SK-N-SH (cell line): ENCODE results near the gene DUS3L. TPM values are rescaled to one million over a fixed set of nuclear protein-coding genes. Genes with fewer than 3 reads are reported as not detected.
A peak's percentile ranks its signal among the peaks of the same experiment; 100 is the strongest.

Source experiments
- CTCF ChIA-PET: fragments of 300-600, 350-600 bp; formaldehyde crosslinking; extraction: SDS; loops from one replicate; lab custom pipeline; 2021; lab: Yijun Ruan, JAX
- POLR2A ChIA-PET: fragments of 350-600 bp; sonication (Branson Sonifier 250); formaldehyde crosslinking; extraction: SDS; loops from one replicate; lab custom pipeline; 2020; ENCODE audit warnings: antibody characterized with exemption, inconsistent platforms; lab: Yijun Ruan, JAX
- DNase-seq: peaks from one replicate; pipeline ENCODE4 v3.0.0; 2012
- H2AFZ ChIP-seq: fragments of 200-600 bp; sonication (generic); 2 replicates; pipeline ENCODE4 v1.8.1; 2016; ENCODE audit warnings: antibody characterized with exemption, mild to moderate bottlenecking, low read depth
- H3F3A ChIP-seq: fragments of 200-600 bp; sonication (generic); replicated peaks from 2 replicates; pipeline ENCODE3; 2016; ENCODE audit warnings: antibody characterized with exemption, mild to moderate bottlenecking; ENCODE audit not compliant: insufficient read depth
- H3K27ac ChIP-seq, 2 experiments: fragments of 200-500 bp in 1 of 2; fragments of 200-600 bp in 1 of 2; sonication (Bioruptor generic) in 1 of 2; sonication (generic), shearing (Covaris generic) in 1 of 2; 2 replicates each; pipeline versions ENCODE4 v1.5.1 to v1.6.1; 2014 to 2016; ENCODE audit warnings: low read depth in 2 of 2, inconsistent platforms in 1 of 2, low read length in 1 of 2, mild to moderate bottlenecking in 1 of 2, mixed read lengths in 1 of 2
- H3K27me3 ChIP-seq: fragments of 200-600 bp; sonication (generic), shearing (Covaris generic); 2 replicates; pipeline ENCODE4 v1.6.1; 2016; ENCODE audit warnings: mixed run types; ENCODE audit not compliant: insufficient read depth
- H3K36me3 ChIP-seq, 2 experiments: fragments of 200-500 bp in 1 of 2; fragments of 200-600 bp in 1 of 2; sonication (Bioruptor generic) in 1 of 2; sonication (generic) in 1 of 2; replicated peaks in 1 of 2; 2 replicates each; pipeline versions ENCODE3 to v1.5.1; 2014 to 2016; ENCODE audit warnings: low read length in 1 of 2, mild to moderate bottlenecking in 1 of 2; ENCODE audit not compliant: insufficient read depth in 2 of 2, control insufficient read depth in 1 of 2
- H3K4me1 ChIP-seq, 2 experiments: fragments of 200-500 bp in 1 of 2; fragments of 200-600 bp in 1 of 2; sonication (Bioruptor generic) in 1 of 2; sonication (generic), shearing (Covaris generic) in 1 of 2; 2 replicates each; pipeline versions ENCODE4 v1.5.1 to v1.6.1; 2014 to 2016; ENCODE audit warnings: low read depth in 1 of 2, low read length in 1 of 2, mixed run types in 1 of 2; ENCODE audit not compliant: insufficient read depth in 2 of 2, control insufficient read depth in 1 of 2
- H3K4me2 ChIP-seq: fragments of 200-600 bp; sonication (generic), shearing (Covaris generic); 2 replicates; pipeline ENCODE4 v1.6.1; 2017; ENCODE audit warnings: mixed run types
- H3K4me3 ChIP-seq, 2 experiments: fragments of 200-500 bp in 1 of 2; fragments of 200-600 bp in 1 of 2; sonication (Bioruptor generic) in 1 of 2; sonication (generic), shearing (Covaris generic) in 1 of 2; 2 replicates each; pipeline versions ENCODE4 v1.5.1 to v1.8.1; 2014 to 2016; ENCODE audit warnings: low read depth in 2 of 2, inconsistent platforms in 1 of 2, low read length in 1 of 2, mild to moderate bottlenecking in 1 of 2, mixed read lengths in 1 of 2, moderate library complexity in 1 of 2
- H3K79me2 ChIP-seq: fragments of 200-600 bp; sonication (generic); 2 replicates; pipeline ENCODE4 v1.8.1; 2017; ENCODE audit warnings: mild to moderate bottlenecking; ENCODE audit not compliant: insufficient read depth
- H3K9ac ChIP-seq: fragments of 200-600 bp; sonication (generic); 2 replicates; pipeline ENCODE4 v1.6.1; 2017; ENCODE audit warnings: mixed run types
- H3K9me2 ChIP-seq: fragments of 200-600 bp; sonication (generic); 2 replicates; pipeline ENCODE4 v1.6.1; 2017; ENCODE audit warnings: mixed run types
- H3K9me3 ChIP-seq: fragments of 200-600 bp; sonication (generic); 2 replicates; pipeline ENCODE4 v1.6.1; 2017; ENCODE audit warnings: mixed run types, mild to moderate bottlenecking, moderate library complexity
- H4K20me1 ChIP-seq: fragments of 200-600 bp; sonication (generic); 2 replicates; pipeline ENCODE4 v1.6.1; 2017; ENCODE audit warnings: mild to moderate bottlenecking, mixed run types; ENCODE audit not compliant: insufficient read depth
- ELF1 ChIP-seq: IDR thresholded peaks from 2 replicates; pipeline ENCODE4 v1.4.0; 2012
- EZH2phosphoT487 ChIP-seq: fragments of 200-600 bp; sonication (generic); IDR thresholded peaks from 2 replicates; pipeline ENCODE4 v1.6.1; 2017; ENCODE audit warnings: low read depth, mixed run types, mild to moderate bottlenecking, antibody characterized with exemption, moderate library complexity, borderline replicate concordance
- FOSL2 ChIP-seq: IDR thresholded peaks from 2 replicates; pipeline ENCODE4 v1.4.0; 2012; ENCODE audit warnings: low read depth, mild to moderate bottlenecking, moderate library complexity, borderline replicate concordance
- FOXJ3 ChIP-seq: sonication (generic); formaldehyde crosslinking; IDR thresholded peaks from 2 replicates; pipeline ENCODE4 v1.5.1; 2020; ENCODE audit warnings: mild to moderate bottlenecking, missing genetic modification reagents
- FOXM1 ChIP-seq: IDR thresholded peaks from 2 replicates; pipeline ENCODE4 v1.4.0; 2012; ENCODE audit warnings: low read depth, mild to moderate bottlenecking
- GATA2 ChIP-seq: sonication (generic); formaldehyde crosslinking; IDR thresholded peaks from 2 replicates; pipeline ENCODE4 v1.5.0; 2020; ENCODE audit warnings: mild to moderate bottlenecking, missing genetic modification reagents
- IRF3 ChIP-seq: fragments of 150-350 bp; IDR thresholded peaks from 2 replicates; pipeline ENCODE4 v1.6.1; 2016; ENCODE audit warnings: mild to moderate bottlenecking, low read depth, low read length
- JUND ChIP-seq: IDR thresholded peaks from 2 replicates; pipeline ENCODE4 v1.4.0; 2012
- MAX ChIP-seq: IDR thresholded peaks from 2 replicates; pipeline ENCODE4 v1.4.0; 2012; ENCODE audit warnings: low read depth
- NFIC ChIP-seq: IDR thresholded peaks from 2 replicates; pipeline ENCODE4 v1.4.0; 2012; ENCODE audit warnings: borderline replicate concordance
- PBX3 ChIP-seq: IDR thresholded peaks from 2 replicates; pipeline ENCODE4; 2012
- POLR2AphosphoS5 ChIP-seq: IDR thresholded peaks from 2 replicates; pipeline ENCODE4 v1.6.1; 2012; ENCODE audit warnings: low read depth, low read length
- RCOR1 ChIP-seq: fragments of 150-350 bp; IDR thresholded peaks from 2 replicates; pipeline ENCODE4 v1.6.1; 2017; ENCODE audit warnings: antibody characterized with exemption, low read length
- SMC3 ChIP-seq: IDR thresholded peaks from 2 replicates; pipeline ENCODE4 v1.6.1; 2012; ENCODE audit warnings: low read depth, low read length, improper control_type of control experiment
- TAF1 ChIP-seq: IDR thresholded peaks from 2 replicates; pipeline ENCODE4 v1.6.1; 2012; ENCODE audit warnings: low read depth, mild to moderate bottlenecking, low read length, moderate library complexity, borderline replicate concordance
- TEAD4 ChIP-seq: IDR thresholded peaks from 2 replicates; pipeline ENCODE4 v1.4.0; 2012; ENCODE audit warnings: mild to moderate bottlenecking, borderline replicate concordance; ENCODE audit not compliant: insufficient read depth
- USF2 ChIP-seq: fragments of 150-350 bp; IDR thresholded peaks from 2 replicates; pipeline ENCODE4 v1.6.1; 2017; ENCODE audit warnings: antibody characterized with exemption, low read length, low read depth, borderline replicate concordance
- YY1 ChIP-seq: IDR thresholded peaks from 2 replicates; pipeline ENCODE4 v1.4.0; 2012; ENCODE audit warnings: low read depth, mild to moderate bottlenecking
- ZBTB33 ChIP-seq: IDR thresholded peaks from 2 replicates; pipeline ENCODE4 v1.4.0; 2012; ENCODE audit warnings: low read depth, borderline replicate concordance
- WGBS: methylation state at CpG from one replicate; pipeline ENCODE4 v1.1.6; 2017; ENCODE audit warnings: low lambda C conversion rate; 5-methylcytosine and 5-hydroxymethylcytosine counted together
- polyA plus RNA-seq, 3 experiments: library from polyadenylated mRNA; depleted of rRNA; stranded (reverse); fragments of >200 nt; gene quantifications; 2 replicates each; pipeline ENCODE4 v1.2.3, GENCODE V29; 2012

The DUS3L gene
- polyA plus RNA-seq, 1 of the 3 experiments (the other 2 are of a cell fraction) = 44.0 TPM

- TF ChIP-seq YY1 (0 out of 2 replicates have a peak, but pooled peaks have one; percentile 40), IRF3 (no peak), GATA2 (CRISPR knock-in tag) (0 out of 2 replicates have a peak, but pooled peaks have one; percentile 23), RCOR1 (no peak), FOXJ3 (0 out of 2 replicates have a peak, but pooled peaks have one; percentile 32), POLR2AphosphoS5 (peak; percentile 98), MAX (peak; percentile 89), FOSL2 (peak; percentile 86; the same call in 1 of the 2 replicates)
These were observed 37.1 kb upstream of the DUS3L start (continued) for GRCh38 chr19:5827891-5828660.

GRCh38 chr19:5827342-5827890, 36.5 kb upstream of the DUS3L start:
- H4K20me1 ChIP-seq = no peaks in the 10 kb centered on the region
- DNase-seq = no peak
- peak overlapping the region; percentile 81; the same call in 1 of the 2 replicates for H2AFZ ChIP-seq
- H3K4me1 ChIP-seq = peaks cover 0 to 28% of the 10 kb centered on the region in 2 experiments; a peak in 1 of 4 replicates
- no peaks in the 10 kb centered on the region for H3K9me2 ChIP-seq
- CTCF ChIA-PET = interaction anchor here (0.6 to 3.6 kb wide), 9 partner anchors 12 to 195 kb away, joined by 3 to 31 read pairs (median 8); partner anchors contain the start of genes FUT6 and NRTN
- POLR2A ChIA-PET = interaction anchor here (0.8 to 2.8 kb wide), 17 partner anchors 13 to 911 kb away, joined by 3 to 15 read pairs (median 4); partner anchors contain the start of genes GPR108, NDUFA11 and NRTN
- H3K36me3 ChIP-seq = no peaks in the 10 kb centered on the region
- no peaks in the 10 kb centered on the region for H3K79me2 ChIP-seq
- peak overlapping the region; percentile 43; the same call in 1 of the 2 replicates for H3K9ac ChIP-seq
- peak overlapping the region; percentile 54 for H3K4me2 ChIP-seq
- TF ChIP-seq IRF3 = no peak
- no peak for TF ChIP-seq SMC3
- no peak for TF ChIP-seq NFIC
- no peak for TF ChIP-seq TEAD4
- no peak for TF ChIP-seq ZBTB33
- no peak for TF ChIP-seq USF2
- no peak for TF ChIP-seq JUND
- TF ChIP-seq EZH2phosphoT487 = no peak
- TF ChIP-seq FOXM1 = no peak
- TF ChIP-seq ELF1 = no peak
- TF ChIP-seq FOXJ3 = no peak
- no peak for TF ChIP-seq TAF1
- TF ChIP-seq YY1 = no peak
- no peak for TF ChIP-seq PBX3
- TF ChIP-seq, all 33 proteins: peak for 0
- Histone ChIP-seq H3K27me3 (no peaks in the 10 kb centered on the region), H3F3A (no peaks in the 10 kb centered on the region), H3K27ac (peak overlapping the region in 1 of 2 experiments; percentile 96; a peak in 2 of 4 replicates), H3K4me3 (peak overlapping the region; percentile 38 to 67; a peak in 3 of 4 replicates), H3K9me3 (no peaks in the 10 kb centered on the region)
- 36% methylated on average over 10 of the region's 37 CpGs for WGBS
